HG03442 (cell line): Measurements from ENCODE around the gene CACNA1I.

Experiments used
- ATAC-seq: cut with Tn5 transposase; IDR thresholded peaks from one replicate; pipeline ENCODE4 v1.9.1; 2021; ENCODE audit warnings: mild to moderate bottlenecking, moderate library complexity; ENCODE audit not compliant: unreplicated experiment

CACNA1I gene

GRCh38 chr22:39646398-39647063 lies 76.0 kb downstream of the CACNA1I start:
- no peak for ATAC-seq

- ATAC-seq: no peak
Observed at GRCh38 chr22:39647836-39648629, 77.5 kb downstream of the CACNA1I start.

- ATAC-seq: no peak
Observed at GRCh38 chr22:39648630-39648950, 78.0 kb downstream of the CACNA1I start.

- ATAC-seq: no peak
Observed at GRCh38 chr22:39649500-39650089, 79.0 kb downstream of the CACNA1I start.

- ATAC-seq: no peak
Observed at GRCh38 chr22:39651053-39651996, 80.8 kb downstream of the CACNA1I start.

- no peak for ATAC-seq
Observed at GRCh38 chr22:39652990-39653786, 82.6 kb downstream of the CACNA1I start.

- ATAC-seq: no peak
Observed at GRCh38 chr22:39653787-39654077, 83.2 kb downstream of the CACNA1I start.

- no peak for ATAC-seq
Observed at GRCh38 chr22:39654131-39654926, 83.8 kb downstream of the CACNA1I start.

GRCh38 chr22:39655004-39655579 lies 84.5 kb downstream of the CACNA1I start:
- ATAC-seq: no peak

GRCh38 chr22:39655831-39656230 lies 85.3 kb downstream of the CACNA1I start:
- ATAC-seq: no peak

- no peak for ATAC-seq
Observed at GRCh38 chr22:39656495-39657490, 86.2 kb downstream of the CACNA1I start.

GRCh38 chr22:39658367-39658766 lies 87.8 kb downstream of the CACNA1I start:
- ATAC-seq: no peak

GRCh38 chr22:39658806-39659463 lies 88.4 kb downstream of the CACNA1I start:
- ATAC-seq: no peak

GRCh38 chr22:39661501-39661841 lies 90.9 kb downstream of the CACNA1I start:
- no peak for ATAC-seq

- no peak for ATAC-seq
Observed at GRCh38 chr22:39661842-39662685, 91.5 kb downstream of the CACNA1I start.

- no peak for ATAC-seq
Observed at GRCh38 chr22:39662686-39663052, 92.1 kb downstream of the CACNA1I start.

GRCh38 chr22:39663751-39664150 lies 93.2 kb downstream of the CACNA1I start:
- ATAC-seq: no peak
